ENCODE data around the gene CBX7. TPM values are rescaled to one million over a fixed set of nuclear protein-coding genes. Genes with fewer than 3 reads are reported as not detected.

Gene CBX7
- 10.0 TPM for total RNA-seq

DNA sequence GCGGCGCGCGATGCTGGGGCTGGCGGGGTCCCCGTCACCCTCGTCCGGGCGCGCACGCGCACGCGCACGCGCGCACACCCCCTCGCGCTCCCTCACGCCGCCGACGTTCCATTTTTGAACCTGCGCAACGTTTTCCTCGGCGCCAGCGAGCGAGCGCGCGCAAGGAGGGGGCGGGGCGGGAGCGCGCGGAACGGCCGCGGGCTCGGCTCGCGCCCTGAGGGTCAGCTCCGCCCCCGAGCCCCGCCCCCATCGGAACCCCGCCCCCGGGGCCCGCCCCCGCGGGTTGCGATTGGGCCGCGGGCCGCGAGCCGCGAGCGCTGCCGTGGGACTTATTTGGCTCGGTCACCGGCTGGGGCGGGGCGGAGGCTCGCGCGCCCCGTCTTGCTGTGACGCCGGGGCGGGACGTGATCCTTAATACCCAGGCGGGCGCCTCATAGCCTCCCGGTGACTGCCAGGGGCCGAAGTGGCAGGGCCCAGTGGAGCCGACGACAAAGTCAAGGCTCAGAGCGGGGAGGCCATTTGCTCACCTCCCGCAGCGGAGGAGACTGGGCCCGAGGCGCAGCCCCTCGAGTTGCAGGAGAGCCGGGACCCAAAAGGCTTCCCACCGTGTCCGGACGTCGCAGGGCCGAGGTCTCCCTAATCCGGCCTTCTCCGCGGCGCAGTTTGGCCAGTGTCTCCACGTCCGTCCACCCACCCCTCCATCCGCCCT lies at the start of gene CBX7:
Gene CBX7 (minus strand): TSS at position 170 of the 709 bp plus-strand sequence. CDS start 236 bp downstream, outside the sequence.
- peak; percentile 84 to 96 (median 88) for DNase-seq (ENCODE audit: low read depth in 2 of 3, low spot score in 2 of 3)

DNA sequence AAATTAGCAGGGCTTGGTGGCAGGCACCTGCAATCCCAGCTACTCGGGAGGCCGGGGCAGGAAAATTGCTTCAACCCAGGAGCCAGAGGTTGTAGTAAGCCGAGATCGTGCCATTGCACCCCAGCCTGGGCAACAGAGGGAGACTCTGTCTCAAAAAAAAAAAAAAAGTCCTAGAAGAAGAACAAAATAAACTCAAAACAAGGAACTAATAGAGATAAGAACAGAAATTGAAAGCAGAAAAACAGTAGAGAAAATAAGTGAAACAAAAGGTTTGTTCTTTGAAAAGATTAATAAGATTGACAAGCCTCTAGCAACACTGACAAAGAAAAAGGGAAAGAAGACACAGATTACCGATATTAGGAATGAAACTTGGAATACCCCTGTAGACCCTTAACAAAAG lies 45.1 kb upstream of the CBX7 start:
- DNase-seq (ENCODE audit: low read depth in 2 of 3, low spot score in 2 of 3) = no peak

DNA sequence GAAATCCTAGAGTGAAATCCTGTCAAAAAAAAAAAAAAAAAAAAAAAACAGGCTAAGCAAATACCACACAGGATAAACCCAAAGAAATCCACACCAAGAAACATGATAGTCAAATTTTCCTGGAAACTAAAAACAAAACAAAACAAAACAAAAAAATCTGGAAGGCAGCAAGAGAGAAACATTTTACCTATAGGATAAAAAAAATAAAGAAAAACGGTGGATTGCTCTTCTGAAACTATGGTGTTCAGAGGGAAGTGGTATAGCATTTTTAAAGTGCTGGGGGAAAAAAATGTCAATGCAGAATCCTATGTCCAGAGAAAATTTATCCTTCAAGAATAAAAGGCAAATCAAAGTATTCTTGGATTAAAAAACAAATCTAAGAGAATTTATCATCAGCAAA lies 41.6 kb upstream of the CBX7 start:
- no peak for DNase-seq (ENCODE audit: low read depth in 2 of 3, low spot score in 2 of 3)

DNA sequence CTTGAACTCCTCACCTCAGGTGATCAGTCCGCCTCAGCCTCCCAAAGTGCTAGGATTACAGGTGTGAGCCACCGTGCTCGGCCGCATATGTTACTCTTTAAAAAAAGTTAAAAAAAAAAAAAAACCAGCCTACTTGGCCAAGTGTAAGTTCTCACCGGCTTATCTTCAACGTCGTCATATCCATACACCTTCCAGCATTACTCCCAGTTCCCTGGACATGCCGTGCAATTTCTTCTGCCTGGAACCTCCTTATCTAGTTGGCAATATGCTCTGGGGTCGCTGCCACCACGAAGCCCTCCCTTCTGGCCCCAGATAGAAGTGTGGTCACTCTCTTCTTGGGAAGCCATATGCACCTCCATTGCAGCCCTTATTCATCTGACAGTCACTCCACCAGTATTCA lies 36.3 kb upstream of the CBX7 start:
- DNase-seq (ENCODE audit: low read depth in 2 of 3, low spot score in 2 of 3) = no peak

DNA sequence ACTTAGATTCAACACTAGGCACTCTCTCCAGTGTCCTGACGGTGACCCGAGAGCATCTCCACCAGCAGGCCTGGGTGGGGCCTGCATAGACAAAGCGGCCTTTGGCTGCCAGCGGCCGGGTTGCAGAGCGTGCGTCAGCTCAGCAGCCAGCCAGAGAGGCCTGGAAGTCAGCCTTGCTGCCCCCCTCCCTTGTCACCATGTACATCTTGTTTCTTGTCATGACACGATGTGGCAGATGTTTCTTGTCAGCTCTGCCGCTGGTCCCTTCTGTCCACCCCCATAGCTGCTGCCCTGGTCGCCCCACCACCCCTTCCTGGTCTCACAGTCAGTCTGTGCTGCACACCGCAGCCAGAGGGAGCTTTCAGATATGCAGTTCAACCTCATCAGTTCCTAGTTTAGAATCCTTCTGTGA lies 33.1 kb upstream of the CBX7 start:
- DNase-seq (ENCODE audit: low read depth in 2 of 3, low spot score in 2 of 3) = no peak

DNA sequence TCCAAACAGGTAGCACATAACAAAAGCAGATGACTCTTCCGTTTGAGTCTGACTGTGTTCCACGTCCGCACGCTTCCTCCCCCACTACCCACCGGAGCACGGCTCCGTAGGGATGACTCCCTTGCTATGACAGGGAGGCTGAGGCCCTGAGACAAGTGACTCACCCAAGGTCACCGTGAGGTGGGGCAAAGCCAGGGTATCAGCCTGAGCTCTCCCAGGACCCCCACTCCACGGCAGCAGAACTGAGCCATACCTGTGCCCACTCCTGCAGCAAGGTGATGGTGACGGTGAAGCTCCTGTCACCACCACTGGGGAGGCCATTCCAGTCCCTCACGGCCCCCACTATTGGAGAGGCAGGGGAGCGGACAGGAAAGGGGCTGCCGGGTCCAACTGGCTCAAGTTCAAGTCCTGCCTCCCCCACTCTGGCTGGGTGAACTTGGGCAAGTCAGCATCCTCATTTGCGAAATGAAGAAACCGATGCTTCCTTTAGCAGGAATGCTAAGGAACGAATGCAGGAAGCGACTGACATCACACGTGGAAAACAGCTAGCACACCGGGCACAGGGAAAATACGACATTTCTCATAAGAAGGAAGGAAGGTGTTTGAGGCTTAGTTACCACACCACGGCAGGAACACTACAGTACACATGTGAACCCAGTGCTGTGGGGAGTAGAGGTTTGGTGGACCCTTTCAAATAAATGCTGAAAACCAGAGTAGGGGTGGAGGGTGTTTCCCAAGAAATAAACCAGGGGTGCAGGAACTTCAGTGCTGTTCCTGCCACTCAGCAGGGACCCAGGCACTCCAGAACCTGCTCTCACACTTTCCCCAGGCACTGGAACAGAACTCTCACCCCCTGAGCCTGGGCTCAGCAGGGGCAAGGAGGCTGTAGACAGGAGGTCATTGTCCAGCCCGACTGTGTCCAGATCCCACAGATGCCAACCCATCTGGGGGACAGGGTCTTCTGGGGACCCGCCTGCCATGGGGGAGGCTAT lies 32.4 kb upstream of the CBX7 start:
- DNase-seq (ENCODE audit: low read depth in 2 of 3, low spot score in 2 of 3) = no peak

DNA sequence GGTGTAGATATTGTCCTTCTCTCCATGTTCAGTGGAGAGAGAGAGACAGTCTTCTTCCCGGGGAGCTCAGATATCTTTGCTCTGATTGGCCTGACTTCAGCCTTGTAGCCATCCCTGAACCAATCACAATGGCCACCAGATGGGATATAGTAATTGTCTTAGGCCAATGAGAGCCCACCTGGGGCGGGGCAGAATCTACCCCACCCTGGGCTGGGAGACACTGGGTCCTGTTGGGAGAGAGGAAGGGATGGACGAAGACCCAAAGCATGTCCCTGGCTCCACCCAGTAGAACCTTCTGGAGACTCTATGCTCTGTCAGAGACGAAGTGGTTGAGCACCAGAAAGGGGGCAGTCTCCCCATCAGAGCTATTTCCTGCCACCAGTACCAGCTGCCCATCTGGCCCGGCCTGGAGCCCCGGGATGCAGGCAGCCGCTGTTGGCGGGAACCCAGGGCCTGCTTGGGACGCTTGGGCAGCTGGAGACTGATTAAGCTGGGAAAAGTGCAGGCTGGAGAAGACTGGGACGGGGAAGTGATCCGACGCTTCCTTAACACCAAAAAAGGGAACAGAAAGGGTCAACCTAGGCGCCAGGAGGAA lies 31.6 kb upstream of the CBX7 start:
- DNase-seq (ENCODE audit: low read depth in 2 of 3, low spot score in 2 of 3) = no peak

DNA sequence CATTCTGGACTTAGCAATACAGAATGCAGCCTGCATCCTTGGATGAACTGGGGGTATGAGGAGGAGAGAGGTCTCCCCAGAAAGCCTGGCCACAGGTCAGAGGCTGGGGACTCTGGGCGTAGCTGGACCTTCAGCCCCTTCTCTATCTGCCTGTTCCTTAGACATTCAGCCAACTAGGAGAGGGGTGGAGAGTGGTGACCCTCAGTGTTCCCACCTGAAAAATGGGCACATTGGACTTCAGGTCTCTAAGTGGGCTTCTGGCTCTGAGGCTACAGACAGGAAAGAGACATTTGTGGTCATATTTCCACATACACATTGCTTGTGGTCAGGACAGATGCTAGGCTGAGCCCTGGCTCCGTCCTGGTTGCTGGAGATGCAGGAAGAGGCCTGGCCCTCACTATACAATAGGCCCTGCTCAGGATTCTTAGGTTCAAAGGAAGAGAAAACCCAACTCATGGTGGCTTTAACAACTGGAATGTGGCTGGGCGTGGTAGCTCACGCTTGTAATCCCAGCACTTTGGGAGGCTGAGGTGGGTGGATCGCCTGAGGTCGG lies 30.1 kb upstream of the CBX7 start:
- no peak for DNase-seq (ENCODE audit: low read depth in 2 of 3, low spot score in 2 of 3)

DNA sequence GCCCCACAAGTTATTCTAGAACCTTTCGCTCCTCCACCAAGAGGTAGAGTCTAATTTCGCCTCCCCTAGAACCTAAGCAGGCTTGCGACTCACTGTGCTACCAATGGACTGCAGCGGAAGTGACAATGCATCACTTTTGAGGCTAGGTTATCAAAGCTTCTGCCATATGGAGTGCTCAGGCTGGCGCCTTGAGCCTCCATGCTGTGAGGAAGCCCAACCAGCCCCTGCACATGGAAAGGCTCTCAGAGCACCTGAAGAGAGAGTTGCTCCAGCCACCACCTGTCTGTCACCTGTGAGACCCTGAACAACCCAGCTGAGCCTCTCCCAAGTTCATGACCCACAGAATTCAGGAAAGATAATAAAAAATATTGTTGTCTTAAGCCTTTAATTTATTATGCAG lies 29.3 kb upstream of the CBX7 start:
- no peak for DNase-seq (ENCODE audit: low read depth in 2 of 3, low spot score in 2 of 3)

DNA sequence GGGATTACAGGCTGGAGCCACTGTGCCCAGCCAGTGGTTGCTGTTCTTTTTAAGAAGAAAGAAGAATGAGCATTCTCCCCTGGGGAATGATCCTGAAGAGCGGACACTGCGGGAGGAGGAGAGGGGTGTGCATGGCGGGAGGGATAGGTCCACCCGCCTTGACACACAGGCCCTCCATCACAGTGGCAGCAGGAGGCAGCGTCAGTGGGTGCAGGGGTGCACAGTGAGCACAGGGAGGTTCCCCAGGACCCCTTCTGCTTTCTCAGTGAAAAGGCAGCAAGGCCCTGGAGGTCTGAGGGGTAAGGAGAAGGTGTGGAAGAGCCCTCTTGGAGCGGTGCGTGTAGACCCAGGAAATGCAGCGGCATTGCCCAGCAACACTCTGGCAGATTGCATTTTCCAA lies 28.9 kb upstream of the CBX7 start:
- DNase-seq (ENCODE audit: low read depth in 2 of 3, low spot score in 2 of 3) = no peak

DNA sequence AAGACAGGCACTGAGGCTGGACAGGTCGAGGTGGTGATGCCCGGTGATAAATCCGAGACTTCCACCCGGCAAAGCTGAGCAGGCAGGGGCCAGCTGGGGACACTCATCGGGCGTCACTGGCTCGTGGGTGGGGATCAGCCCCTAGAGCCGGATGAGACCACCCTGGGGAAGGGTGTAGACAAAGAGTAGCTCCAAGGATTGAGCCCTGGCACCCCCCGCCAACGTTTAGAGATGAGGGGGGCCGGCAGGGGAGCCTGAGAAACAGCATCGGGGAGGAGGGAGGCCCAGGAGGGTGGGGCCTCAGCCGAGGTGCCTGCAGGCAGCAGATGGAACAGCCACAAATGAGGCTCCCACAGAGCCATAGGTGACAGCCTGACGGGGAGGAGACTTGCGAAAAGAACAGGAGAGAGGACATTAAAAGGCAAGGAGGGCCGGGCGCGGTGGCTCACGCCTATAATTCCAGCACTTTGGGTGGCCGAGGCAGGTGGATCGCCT lies 27.4 kb upstream of the CBX7 start:
- DNase-seq (ENCODE audit: low read depth in 2 of 3, low spot score in 2 of 3) = no peak

DNA sequence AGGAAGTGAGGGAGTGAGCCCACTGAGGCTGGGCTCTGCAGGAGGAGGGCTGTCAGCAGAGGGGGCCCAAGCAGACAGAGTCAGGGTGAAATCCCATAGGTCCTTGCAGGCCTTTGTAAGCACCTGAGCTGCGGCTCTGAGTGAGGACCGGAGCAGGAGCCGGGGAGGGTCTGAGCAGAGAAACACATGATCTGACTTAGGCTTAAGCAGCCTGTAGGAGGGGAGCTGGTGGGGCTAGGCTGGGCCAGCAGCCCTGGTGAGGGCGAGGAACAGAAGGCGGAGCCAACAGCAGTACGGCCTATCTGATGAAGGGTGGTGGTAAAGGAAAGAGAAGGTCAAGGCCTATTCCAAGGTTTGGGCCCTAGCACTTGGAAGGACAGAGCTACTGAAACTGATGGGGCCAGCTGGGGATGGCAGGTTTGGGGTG lies 26.9 kb upstream of the CBX7 start:
- DNase-seq (ENCODE audit: low read depth in 2 of 3, low spot score in 2 of 3) = no peak

DNA sequence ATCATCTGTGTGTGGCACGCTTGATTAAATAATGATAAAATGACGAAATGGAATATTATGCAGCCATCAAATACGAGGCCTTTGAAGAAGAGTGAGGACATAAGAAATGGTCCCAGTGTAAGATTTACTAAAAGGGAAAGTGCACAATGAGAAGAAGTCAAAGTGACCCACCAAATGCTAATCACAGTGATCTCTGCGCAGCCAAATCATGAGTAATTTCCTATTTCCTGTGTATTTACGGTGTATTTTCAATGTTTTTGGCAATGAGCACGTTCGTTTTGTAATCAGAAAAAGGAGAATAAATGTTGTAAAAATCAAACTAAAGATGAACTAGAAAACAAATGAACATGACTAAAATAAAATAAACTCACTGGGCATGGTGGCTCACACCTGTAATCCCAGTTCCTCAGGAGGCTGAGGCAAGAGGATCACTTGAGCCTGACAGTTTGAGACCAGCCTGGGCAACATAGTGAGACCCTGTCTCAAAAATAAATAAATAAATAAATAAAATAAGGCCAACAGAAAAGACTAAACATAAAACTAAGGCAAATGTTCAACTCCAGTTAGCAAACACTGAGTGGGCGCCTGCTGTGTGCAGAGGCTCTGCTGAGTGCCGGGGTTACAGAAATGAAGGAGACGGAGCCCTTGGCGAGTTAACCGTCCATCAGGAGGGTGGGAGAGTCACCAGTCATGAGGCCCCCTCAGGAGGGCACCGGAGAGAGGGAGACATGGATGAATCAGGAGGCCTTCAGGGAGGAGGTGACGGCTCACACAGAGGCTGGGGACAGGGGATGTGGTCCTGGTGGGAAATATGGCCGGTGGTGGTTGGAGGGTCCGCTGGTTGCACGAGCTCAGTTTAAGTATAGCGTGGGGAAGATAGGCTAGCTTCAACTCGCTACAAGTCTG lies 26.0 kb upstream of the CBX7 start:
- DNase-seq (ENCODE audit: low read depth in 2 of 3, low spot score in 2 of 3) = no peak

DNA sequence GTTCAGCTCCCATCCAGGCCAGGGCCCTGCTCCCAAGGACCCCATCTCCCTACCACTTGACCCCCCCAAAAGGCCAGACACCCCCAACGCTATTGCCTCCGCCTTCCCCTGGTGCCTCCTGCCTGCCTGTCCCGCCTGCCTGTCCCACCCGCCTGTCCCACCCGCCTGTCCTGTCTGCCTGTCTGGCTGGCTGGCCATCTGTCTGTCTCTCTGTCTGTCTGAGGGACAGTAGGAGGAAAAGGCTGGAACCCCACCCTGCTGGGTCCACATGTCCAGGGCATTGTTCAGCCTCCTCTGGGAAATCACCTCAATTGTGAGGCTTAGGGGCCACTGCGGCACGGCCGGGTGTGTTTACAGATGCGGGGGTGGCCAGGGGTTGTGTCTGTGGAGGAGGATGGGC lies 25.3 kb upstream of the CBX7 start:
- no peak for DNase-seq (ENCODE audit: low read depth in 2 of 3, low spot score in 2 of 3)

DNA sequence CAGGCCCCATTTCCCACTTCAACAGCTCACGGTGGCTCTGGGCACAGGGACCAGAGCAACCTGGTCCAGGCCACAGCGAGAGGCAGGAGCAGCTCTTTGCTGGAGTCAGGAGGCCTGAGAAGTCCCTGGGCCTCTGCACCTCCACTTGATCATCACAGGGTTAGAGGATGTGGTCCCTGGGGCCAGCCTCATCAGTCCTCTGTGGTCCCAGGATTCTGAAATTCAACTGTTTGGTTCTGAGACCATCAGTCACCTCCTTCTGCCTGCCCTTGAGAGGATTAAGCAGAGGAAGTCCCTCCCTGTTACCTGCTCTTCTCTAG lies 24.9 kb upstream of the CBX7 start:
- no peak for DNase-seq (ENCODE audit: low read depth in 2 of 3, low spot score in 2 of 3)

DNA sequence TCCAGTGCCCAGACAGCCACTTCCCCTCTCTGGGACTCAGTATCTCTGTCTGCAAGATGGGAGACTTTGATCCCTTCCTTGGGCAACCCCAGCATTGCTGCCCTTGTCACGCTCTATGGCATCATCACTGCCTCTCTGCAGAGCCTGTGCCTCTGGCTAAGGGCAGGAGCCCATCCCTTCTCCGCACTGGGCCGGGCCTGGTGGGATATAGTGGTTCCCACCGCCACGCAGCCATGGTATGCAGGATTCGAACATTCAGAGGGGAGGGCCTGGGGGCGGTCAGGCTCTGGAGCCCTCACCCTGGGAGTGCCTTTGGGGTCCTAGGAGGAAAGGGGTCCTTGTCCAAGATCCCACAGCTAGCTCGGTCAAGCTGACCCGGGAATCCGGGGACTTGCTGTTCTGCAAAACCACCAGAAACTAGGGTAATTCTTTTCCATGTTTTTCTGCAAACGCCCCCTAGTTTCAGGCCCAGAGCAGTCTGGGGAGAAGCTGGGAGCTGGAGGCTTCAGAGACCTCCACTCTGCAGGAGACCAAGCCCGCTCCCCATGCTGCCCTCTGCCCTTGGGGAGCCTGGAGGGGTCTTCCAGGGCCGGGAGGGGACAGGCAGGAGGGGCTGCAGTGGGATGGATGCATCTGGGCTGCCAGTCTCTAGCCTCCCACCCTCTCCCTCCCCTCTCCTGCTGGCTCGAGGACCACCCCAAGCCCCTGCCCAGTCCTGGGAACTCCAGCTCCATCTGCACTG lies 24.4 kb upstream of the CBX7 start:
- DNase-seq (ENCODE audit: low read depth in 2 of 3, low spot score in 2 of 3) = no peak

DNA sequence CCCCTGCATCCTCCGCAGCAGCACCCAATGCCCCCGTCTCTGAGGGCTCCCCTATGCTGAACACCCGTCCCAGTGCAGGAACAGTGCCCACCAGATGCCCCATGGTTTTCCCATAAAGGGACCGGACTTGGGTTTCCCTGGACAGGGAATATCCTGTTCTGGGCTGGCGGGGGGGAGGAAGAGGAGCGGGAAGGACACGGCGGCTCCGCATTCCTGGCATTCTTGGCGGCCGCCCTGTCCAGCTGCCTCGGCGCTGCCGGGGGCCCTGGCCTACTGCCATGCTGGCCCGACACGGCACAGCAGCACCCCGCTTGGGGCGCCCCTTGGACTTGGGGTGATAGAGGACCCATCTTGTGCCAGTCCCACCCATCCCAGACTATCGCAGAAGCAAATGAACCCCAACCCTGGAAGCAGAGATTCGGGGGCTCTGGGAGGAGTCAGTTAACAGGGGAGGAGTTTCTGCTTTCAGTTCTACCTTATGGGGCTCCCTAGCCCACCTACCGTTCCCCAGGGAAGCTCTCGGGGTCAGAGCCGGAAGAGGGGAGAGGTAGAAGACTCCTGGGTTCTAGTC lies 23.7 kb upstream of the CBX7 start:
- DNase-seq (ENCODE audit: low read depth in 2 of 3, low spot score in 2 of 3) = no peak

DNA sequence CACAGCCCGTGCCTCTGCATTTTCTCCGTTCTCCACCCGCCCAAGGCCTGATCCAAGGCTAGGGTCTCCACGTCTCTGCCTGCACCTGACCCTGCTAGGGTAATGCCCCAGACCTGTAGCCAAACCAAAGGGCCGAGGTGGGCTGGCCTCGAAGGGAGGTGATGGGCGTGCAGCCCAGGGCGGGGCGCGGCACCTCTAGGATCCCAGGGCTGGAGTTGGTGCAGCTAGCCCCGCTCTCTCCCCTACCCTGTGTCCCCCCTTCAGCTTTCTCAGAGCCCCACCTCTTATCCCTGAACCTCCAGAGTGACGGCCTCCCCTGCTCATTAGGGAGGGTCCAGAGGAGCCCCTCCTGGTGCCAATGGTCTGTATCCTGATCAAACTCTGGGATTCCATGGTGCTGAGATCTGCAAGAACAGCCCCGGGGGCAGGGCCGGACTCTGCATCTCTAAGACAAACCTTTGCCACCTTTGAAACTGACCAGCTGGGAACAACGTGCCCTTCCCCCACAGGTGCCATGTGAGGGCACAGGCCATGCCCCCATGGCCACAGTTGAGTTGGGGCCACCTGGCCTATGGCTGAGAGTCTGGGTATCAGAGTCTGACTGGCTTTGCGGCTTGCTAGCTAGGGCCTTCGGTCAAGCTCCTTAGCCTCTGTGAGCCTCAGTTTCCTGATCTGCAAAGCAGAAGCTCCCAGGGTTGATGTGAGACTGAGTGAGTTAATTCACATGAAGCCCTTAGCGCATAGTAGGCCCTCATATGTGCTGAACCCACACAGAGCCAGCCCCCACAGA lies 23.1 kb upstream of the CBX7 start:
- no peak for DNase-seq (ENCODE audit: low read depth in 2 of 3, low spot score in 2 of 3)

Measured in hematopoietic multipotent progenitor cell (in vitro differentiated cells).